HK-2 (cell line): ENCODE results near the gene KCNIP3.

ENCODE experiments used
- DNase-seq: peaks from one replicate; pipeline ENCODE4 v3.0.0-alpha.2; 2018; ENCODE audit not compliant: unreplicated experiment

KCNIP3 gene

DNA sequence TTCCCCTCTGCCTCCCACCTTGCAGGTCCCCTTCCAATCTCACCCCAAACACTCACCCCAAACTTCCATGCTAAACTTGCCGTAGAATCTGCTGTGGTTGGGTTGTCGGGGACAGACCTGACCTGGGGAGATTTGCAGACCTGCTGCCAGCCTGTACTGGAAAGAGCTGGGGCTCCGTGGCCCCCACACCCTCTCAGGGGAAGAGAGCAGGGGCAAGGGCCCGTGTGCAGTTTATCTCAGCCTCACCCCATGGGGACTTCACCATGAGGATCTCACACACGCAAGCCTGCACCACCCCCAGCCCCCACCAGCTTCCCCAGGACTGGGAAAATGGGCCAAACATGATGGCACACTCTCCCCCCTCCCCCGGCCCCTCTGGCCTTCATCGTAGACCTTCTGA is 30.7 kb downstream of the KCNIP3 start:
- DNase-seq = no peak

DNA sequence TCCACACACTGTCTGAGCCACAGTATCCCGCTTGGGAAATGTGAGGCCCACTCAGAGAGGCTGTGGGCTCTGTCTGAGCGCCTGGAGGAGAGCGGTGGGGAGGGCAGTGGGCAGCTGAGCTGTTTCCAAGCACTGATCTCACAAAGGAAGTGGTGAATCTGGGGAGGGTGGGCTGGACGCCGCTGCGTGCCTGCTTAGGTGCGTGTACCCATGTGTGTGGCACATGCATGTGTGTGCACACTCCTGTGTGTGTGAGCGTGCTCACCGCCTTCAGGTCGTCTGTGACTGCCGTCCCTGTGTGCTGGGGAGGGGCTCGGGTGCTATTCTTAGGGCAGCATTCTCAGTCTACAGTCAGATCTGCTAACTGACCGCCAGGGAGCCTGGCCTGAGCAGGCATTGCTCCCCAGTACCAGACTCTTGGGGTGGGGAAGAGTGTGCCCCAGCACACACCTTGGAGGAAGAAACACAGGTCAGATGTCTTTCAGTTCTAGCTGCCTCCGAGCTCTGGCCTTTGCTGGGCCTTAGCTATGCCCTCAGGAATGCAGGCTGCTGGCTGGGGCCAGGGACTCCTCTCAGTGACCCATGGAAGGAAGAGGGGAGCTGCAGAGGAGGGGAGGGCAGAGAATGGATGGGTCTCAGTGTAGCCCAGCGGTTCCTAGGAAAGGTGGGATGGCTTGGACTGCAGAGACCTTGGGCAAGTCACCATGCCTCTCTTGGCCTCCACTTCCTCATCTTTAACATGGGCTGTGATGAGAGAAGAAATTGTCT is 31.4 kb downstream of the KCNIP3 start:
- no peak for DNase-seq

DNA sequence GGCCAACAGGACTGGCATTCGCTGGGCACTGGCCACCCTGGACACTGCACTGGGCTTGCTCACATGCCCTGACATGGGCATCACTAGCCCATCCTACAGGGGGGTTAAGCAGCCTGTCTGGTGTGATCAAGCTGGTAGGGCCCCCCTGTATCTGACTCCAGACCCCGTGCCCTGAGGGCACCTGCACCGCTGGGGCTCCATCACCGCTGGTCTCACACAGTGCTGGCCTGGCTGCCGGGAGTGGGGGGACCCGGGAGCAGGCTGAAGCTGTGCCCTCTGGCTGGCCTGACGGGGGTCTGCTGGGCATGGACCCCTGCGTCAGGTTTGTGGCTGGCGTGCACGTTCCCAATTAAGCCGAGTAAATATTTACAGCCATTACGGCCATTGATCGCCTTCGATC is 32.3 kb downstream of the KCNIP3 start:
- DNase-seq = no peak

DNA sequence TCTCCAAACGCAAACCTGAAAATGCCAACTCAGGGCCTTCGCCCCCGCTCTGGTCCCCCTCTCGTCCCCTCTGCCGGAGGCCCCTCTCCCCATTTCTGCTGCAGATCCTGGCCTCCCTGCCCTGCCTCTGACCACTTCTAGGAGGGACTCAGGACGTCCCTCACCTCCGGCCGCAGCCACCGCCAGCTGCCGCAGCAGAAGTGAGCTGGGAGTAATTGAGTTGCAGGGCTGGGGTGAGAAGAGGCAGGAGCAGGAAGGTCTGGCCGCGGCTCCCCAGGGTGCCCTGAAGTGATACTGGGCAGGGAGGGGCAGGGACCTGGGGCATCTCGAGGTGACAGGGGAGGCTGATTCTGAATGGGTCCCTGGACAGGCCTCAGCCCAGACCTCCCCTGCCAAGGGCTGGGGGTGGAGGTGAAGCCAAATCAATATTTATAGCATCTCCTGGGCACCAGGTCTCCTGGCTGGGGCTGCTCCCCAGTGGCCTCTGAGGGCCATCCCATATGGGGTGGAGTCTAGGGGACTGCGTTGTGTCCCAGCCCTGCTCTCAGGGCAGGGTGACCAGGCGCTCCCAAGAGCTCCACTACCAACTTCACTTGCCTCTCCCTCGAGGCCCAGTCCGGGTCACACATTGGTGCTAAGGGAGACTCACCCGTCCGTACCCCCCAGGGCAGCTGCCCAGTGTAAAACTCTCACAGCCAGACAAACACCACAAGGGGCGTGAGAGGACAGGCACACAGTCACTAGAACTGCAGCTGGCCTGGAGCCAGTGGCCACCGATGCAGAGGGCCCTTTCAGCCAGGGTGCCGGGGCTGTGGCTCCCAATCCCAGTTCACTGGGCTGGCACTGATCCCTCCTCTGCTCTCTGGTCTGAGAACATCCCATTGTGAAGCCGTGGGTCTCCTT is 33.0 kb downstream of the KCNIP3 start:
- DNase-seq = peak; percentile 69

DNA sequence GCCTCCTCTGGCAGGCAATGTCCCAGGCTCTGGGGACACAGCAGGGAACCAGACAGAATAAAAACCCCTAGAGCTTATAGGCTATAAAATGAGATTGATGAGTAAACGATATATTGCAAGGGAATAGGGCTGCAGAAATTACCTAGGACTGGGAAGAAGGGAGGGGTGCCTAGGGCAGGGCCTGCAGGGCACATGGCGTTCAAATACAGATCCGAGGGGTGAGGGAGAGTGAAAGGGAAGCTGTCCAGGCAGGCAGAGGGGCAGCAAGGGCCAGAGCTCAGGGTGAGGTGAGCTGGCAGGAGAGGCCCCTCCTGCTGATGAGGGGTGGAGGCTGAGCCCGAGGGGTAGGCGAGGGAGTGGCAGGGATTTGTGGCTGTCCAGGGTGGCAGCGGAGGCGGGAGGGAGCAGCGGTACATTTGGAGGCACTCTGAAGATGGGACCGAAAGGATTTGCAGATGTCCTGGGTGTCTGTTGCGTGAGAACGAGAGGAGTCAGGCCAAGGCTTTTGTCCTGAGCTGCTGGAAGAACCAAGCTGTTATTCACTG is 33.7 kb downstream of the KCNIP3 start:
- DNase-seq = no peak

DNA sequence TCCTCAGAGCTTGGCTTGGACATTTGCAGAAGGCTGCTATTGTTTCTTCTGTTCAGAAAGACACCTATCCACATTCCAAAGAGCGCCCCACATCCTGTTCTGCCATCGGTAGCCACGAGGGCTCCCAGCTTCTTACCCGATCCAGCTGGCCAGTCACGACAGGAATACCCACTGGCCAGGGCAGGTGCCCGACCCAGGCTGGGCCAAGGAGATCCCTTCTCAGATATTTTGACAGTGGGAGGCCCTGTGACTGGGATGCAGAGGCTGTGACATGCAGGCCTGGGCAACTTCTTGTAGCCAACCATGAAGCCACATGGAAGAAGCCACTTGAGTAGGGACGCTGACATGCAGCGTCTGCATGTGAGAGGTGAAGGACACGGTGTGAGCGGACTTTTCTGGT is 34.5 kb downstream of the KCNIP3 start:
- DNase-seq = no peak

DNA sequence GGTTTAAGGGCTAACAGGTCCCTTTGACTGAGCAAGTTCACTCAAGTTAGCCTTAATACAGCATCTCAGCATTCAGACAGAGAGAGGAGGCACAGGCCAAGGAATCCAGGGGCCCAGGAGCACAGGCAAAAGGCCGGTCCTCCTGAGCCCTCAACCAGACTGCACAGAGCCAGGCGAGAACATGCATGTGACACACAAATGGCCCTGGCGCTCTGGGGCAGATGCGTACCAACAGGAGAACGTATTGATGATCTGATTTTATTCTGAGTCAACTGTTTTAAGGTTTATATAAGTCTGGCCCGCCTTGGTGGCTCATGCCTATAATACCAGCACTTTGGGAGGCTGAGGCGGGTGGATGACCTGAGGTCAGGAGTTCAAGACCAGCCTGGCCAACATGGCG is 34.9 kb downstream of the KCNIP3 start:
- no peak for DNase-seq

DNA sequence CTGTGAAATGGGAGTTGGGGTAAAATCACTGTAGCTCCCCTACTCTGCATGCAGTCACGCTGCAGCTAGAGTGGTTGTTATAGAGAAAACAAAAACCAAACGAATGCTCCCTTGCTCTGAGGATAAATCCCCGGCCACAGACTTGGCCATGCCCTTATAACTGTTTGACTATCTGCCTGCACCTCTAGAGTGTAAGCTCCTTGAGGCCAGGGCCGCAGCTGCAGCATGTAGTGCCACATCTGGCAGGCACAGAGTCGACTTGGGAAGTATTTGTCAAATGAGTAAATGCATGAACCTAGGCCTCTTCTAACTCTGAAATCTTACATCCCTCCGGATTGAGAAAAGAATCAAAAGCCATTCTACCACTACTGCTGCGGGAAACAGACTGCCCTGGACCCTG is 35.9 kb downstream of the KCNIP3 start:
- DNase-seq = no peak

DNA sequence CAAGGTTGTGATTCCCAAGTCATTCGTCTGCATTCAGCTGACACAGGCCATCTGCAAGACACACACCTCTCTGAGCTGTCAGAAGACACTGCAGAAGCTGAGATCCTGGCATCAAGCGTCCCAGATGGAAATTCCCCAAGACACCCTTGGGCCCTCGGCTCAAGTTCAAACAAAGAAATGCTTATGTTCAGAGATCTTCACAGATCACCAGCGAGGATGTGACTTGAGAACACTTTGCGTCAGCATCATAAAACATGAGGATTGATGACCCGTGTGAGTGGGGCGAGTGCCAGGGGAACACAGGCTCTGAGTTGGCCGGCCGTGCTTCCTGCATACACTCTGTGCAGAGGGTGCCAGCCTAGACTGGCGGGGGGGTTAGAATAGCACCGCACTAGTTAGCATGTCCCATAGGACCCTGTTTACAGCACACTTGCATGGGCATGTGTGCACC is 36.8 kb downstream of the KCNIP3 start:
- DNase-seq = peak; percentile 86

DNA sequence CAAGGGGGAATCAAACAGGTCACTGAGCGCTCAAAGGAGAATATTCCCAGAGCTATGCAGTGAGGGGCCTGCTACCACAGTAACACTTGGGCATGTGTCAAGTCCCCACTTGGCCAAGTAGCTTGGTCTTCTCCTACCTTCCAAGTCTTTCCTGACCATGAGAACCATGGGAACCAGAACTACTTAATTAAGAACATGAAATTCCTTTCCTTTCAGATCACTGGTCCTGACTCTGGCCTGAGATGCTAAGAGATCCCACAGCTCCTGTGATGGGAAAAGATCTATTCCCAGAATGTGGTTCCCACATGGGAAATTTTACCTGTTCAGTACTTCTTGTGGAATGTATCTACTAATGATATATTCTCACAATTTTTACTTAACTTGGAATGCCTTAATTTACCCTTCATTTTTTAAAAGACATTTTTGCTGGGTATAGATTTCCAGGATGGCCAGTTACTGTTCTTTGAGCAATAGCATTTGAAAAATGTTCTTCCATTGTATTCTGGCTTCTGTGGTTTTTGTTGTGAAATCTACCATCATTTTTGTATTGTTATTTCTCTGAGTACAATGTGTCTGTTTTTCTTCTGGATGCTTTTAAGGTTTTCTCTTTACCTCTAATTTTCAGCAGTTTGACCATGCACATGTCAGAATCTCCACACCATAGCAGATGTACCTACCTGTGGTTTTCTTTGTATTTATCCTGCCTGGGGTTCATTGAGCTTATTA is 37.9 kb downstream of the KCNIP3 start:
- DNase-seq = no peak

DNA sequence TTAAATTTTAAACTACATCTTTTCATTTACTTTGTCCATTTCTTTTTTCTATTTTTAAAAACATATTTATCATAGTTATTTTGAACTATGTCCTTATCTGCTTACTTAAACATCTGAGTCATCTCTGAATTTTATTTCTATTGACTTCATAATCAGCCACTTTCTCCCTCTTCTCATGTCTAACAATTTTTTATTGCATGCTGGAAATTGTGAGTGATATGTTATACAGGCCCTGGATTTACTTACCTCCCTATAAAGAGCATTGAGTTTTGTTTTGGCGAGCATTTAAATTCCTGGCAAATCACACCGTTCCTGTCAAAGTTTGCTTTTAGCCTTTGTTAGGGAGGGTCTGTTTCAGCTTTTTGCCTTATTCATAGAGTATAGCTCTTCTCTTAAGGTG is 39.3 kb downstream of the KCNIP3 start:
- no peak for DNase-seq

DNA sequence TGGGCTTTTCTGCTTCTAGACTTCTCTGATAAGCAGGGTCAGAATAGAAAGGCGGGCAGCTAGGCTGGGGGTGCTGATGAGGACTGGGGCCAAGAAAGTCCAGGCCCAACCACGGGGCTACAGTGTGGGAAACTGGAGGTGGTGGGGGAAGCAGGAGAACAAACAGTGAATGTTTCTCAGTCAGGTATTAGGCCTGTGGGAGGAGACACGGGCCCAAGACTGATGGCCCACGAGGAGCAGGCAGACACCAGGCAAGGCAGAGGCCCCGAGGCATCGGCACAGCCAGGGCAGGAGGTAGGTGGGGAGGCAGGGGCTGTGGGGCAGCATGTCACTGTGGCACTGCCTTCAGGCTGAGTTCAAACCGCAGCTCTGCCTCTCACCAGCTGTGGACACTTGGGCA is 40.7 kb downstream of the KCNIP3 start:
- DNase-seq = no peak

DNA sequence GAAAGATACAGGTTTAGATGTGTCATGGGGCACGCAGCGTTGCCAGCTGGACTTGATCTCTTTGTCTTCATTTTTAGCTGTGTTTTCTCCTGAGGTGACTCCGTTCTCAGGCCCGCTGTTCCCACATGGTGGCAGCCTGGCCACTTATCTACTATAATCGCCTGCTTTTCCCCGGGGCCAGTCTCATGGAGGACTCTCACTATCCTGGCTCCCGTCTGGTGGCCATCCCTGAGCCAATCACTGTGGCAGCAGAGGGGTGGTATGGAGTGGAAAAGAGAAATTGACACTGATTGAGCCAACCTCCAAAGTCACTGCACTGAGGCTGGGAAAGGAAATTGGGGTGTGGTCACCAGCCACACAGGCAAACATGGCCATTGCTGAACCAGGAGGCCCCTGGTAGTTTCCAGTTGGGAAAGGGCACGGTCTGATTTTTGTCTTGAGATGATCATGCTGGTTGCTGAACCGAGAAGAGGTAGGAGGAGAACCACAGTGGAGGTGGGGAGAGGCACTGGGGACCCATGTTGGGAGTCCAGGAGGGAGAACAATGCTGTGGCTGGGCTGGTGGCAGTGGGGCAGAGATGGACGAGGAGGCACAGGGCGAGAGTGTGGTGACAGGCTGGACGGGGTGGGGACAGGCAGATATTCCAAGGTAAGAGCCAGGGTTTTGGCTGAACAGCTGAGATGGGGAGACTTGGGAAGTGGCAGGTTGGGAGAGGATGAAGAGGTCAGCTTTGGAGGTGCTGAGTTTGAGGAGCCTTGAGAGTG is 45.6 kb downstream of the KCNIP3 start:
- DNase-seq = no peak

DNA sequence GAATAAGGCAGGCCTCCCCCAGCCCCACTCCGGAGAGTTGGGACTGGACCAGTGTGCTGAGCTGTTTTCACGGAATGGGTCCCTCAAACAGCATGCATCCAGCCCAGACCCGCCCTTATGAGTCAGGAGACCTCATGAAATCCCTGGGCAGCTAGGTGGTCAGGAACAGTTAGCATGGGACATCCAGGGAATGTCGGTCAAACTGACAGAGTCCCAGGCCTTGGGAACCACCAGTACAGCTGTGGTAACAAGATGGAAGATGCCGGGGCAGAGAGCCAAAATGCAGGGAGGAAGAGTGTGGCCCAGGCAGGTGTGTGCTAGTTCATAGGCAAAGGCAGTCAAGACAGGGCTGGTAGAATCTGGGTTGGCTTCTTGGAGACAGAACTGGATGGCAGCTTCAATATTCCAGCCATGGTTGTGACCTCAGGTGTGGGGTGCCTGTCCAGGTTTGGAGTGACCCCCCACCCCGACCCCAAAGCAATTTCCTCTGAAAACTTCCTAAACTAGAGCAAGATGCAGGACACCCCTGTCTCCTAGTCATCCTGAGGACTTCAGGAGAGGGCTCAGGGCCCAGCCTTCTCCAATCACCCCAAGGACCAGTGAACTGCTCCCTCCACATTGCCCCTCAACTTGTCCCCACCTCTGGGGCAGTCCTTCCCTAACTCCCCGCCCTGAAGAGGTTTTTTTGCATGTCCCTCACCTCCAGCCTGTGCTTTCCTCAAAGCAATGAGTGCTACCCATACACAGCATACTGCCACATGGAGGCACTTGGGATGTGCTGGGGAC is 46.5 kb downstream of the KCNIP3 start:
- DNase-seq = no peak

DNA sequence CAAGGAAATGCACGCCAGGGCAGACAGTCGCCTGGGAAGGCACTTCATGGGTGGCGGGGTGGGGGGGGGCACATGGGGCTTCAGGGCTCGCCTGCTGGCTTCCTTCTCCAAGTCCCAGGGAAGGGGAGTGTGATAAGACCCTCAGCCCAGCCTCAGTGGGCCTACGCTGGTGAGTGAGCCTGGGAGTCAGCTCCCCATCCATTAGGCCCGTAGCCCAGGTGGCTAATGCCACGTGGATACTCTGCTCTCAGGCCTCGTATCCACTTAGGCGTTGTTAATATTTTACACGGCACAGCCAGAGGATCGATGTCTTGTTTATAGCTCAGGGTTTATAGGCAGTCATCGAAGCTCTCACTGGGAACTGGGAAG is 47.1 kb downstream of the KCNIP3 start:
- DNase-seq = no peak

DNA sequence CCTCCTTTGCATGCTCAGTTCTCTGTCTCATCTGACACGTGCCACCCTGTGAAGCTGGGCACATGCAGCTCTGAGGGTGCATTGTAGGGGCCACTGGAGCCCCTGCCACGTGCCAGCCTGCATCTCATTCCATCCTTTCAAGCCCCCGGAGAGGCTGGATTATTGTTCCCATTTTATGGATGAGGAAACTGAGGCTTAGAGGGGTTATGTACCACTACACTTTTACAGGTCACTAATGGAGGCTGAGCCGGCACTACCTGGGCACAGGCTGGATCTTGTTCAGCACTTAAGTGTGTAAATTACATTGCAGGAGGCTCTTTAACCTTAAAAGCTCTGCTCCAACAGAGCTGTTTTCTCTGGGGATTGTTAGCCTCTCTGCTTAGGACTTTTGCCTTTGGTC is 47.5 kb downstream of the KCNIP3 start:
- no peak for DNase-seq

DNA sequence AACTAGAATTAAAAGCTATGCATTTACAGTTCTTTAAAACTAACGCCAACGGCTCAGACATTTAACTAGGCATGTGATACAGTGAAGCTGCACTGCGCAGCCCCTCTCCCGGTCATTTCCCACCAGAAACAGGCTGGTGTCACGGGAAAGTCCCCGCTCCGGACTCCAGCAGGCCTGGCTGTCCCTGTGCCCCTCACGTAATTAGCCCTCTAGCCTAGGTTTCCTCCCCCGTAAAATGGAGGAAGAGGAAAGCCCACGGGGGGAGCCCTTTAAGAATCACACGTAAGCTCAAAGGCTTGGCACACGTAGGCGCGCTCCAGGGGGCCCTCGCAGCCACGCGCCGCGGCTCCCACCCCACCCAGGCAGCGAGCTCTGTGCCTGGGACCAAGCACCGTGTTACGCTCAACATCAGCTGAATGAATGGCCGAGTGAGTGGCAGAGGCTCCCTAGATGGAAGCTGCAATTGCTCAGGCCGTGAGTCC is 48.0 kb downstream of the KCNIP3 start:
- DNase-seq = no peak

DNA sequence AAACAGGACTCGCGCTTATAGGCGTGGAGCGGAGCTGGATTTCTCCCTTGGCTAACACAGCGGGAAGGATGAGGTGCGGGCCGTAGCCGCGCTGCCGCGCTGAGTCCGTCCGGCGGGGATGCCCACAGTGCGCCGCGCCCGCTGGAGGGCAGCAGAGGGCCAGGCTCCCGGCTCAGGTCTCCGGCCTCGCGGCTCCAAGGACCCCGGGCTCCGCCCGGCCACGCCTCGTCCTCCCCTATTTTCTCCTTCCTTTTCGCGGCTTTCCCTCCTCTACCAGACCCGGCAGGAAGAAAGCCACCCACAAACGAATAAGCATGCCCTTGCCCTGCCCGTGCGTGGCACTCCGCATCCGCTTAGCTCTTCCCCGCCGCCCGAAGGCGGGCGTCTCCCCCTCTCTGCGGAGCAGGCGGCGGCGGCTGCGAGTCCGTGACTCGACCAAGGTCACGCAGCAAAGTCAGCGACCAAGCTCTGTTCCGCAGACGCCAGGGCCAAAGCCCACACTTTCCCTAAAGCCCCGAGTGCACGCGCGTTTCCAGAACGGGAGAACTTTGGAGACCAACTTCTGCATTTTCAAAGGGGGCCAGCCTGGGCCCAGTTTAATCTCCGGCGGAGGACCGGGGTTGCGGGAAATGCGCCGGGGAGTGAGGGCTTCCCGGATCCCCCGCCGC is 48.5 kb downstream of the KCNIP3 start:
- DNase-seq = peak; percentile 91

DNA sequence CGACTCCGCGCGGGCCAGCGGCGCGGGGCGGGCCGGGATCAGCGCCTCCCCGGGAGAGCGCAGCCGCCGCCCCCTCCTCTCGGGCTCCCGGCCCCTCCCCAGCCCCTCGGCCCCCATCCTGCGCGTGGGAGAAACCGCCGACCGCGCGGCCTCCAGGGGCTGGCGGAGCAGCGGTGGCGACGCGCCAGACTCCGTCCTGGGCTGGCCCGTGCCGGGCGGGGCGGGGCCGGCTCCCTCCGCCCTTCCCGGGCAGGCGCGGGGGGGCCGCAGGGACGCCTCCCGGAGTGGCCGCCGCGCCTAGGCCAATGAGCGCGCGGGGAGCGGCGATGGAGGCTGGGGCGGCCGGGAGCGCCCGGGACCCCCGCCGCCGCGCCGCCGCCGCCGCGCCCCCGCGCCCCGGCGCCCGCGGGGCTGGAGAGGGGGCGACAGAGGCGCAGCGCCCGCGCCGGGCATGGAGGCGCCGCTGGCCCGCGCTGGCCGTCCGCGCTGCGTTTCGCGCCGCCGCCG is 49.1 kb downstream of the KCNIP3 start:
- DNase-seq = peak; percentile 63
